ENCODE data around the gene PMIS2.

Gene PMIS2

GRCh38 chr19:35585848-35586247, at the start of gene PMIS2:
PMIS2 (plus strand) TSS chr19:35586173; CDS start chr19:35586260, 87 bp downstream.
- DNase-seq = no peak

- no peak for DNase-seq
Measured at GRCh38 chr19:35539314-35539713, 46.7 kb upstream of the PMIS2 start.

GRCh38 chr19:35539850-35540249, 46.1 kb upstream of the PMIS2 start:
- DNase-seq = no peak

- DNase-seq = no peak
Measured at GRCh38 chr19:35540356-35540927, 45.5 kb upstream of the PMIS2 start.

- DNase-seq = no peak
Measured at GRCh38 chr19:35542209-35542608, 43.8 kb upstream of the PMIS2 start.

- no peak for DNase-seq
Measured at GRCh38 chr19:35543280-35544109, 42.5 kb upstream of the PMIS2 start.

- DNase-seq = no peak
Measured at GRCh38 chr19:35544110-35544802, 41.7 kb upstream of the PMIS2 start.

- peak; percentile 88 for DNase-seq
Measured at GRCh38 chr19:35545001-35545854, 40.7 kb upstream of the PMIS2 start, which contains the start of gene TMEM147. TMEM147 (plus strand) TSS chr19:35545626; CDS start chr19:35545740, 114 bp downstream.

- peak; percentile 50 for DNase-seq
Measured at GRCh38 chr19:35545855-35546381, 40.1 kb upstream of the PMIS2 start.

GRCh38 chr19:35546532-35546931, 39.4 kb upstream of the PMIS2 start:
- DNase-seq = no peak

- DNase-seq = peak; percentile 75
Measured at GRCh38 chr19:35549174-35549788, 36.7 kb upstream of the PMIS2 start.

GRCh38 chr19:35549879-35550523, 36.0 kb upstream of the PMIS2 start:
- no peak for DNase-seq

GRCh38 chr19:35551091-35551810, 34.7 kb upstream of the PMIS2 start:
- no peak for DNase-seq

- DNase-seq = no peak
Measured at GRCh38 chr19:35552534-35553384, 33.2 kb upstream of the PMIS2 start.

GRCh38 chr19:35553385-35554000, 32.5 kb upstream of the PMIS2 start:
- no peak for DNase-seq

- no peak for DNase-seq
Measured at GRCh38 chr19:35554076-35554475, 31.9 kb upstream of the PMIS2 start.

GRCh38 chr19:35555301-35556005, 30.5 kb upstream of the PMIS2 start:
- no peak for DNase-seq

GRCh38 chr19:35556025-35556590, 29.9 kb upstream of the PMIS2 start:
- DNase-seq = no peak

Measured in CD4-positive, alpha-beta T cell treated with Interleukin-17A for 4 hours (primary cell).